ENCODE results near the gene ARHGAP33.
"Not testable (repeated sequence)": the region's sequence is repeated elsewhere in the genome, so short reads cannot be mapped to it uniquely, and the experiment has no call there.

Gene ARHGAP33

DNA sequence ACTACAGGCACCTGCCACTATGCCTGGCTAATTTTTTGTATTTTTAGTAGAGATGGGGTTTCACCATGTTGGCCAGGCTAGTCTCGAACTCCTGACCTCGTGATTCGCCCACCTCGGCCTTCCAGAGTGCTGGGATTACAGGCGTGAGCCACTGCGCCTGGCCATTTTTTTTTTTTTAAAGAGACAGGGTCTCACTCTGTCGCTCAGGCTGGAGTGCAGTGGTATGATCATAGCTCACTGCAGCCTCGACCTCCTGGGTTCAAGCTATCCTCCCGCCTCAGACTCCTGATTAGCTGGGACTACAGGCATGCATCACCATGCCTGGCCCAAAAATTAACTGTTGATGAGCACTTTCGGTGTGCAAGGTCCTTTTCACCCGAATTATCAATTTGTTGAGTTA is 60.7 kb downstream of the ARHGAP33 start:
- not testable (repeated sequence) for DNase-seq
